GM12891 (cell line): ENCODE data around the gene SDR42E1.

ENCODE experiments used
- POLR2A ChIP-seq: IDR thresholded peaks from 2 replicates; pipeline ENCODE4 v1.6.1; 2011; ENCODE audit warnings: low read depth, low read length, control low read depth
- POLR2AphosphoS5 ChIP-seq: IDR thresholded peaks from 2 replicates; pipeline ENCODE4 v1.6.1; 2011; ENCODE audit warnings: low read depth, low read length, control low read depth
- SPI1 ChIP-seq: IDR thresholded peaks from 2 replicates; pipeline ENCODE4 v1.6.1; 2011; ENCODE audit warnings: low read depth, low read length, control low read depth
- TAF1 ChIP-seq: IDR thresholded peaks from 2 replicates; pipeline ENCODE4 v1.6.1; 2011; ENCODE audit warnings: low read depth, low read length, control low read depth

GRCh38 chr16:82040296-82040695 is 29.0 kb upstream of the SDR42E1 start:
- TF ChIP-seq POLR2A: no peak
- TF ChIP-seq TAF1: no peak
- no peak for TF ChIP-seq POLR2AphosphoS5
- no peak for TF ChIP-seq SPI1
